ENCODE measurements around the gene HMGCS2.

- no peak for TF ChIP-seq CTCF (IDR thresholded peaks at IDR 0.05)
- TF ChIP-seq POLR2A (IDR thresholded peaks at IDR 0.05) = no peak
Measured at GRCh38 chr1:119747451-119747850, 21.3 kb downstream of the HMGCS2 start.
